Activated CD4-positive, alpha-beta T cell treated with anti-CD3 and anti-CD28 coated beads, Interleukin-2, amount 10 ng/mL, durations not matched to agents 24 days and 14 days (primary cell): Measurements from ENCODE around the gene IGSF8. TPM values are rescaled to one million over a fixed set of nuclear protein-coding genes. Genes with fewer than 3 reads are reported as not detected.
"Not testable (repeated sequence)": the region's sequence is repeated elsewhere in the genome, so short reads cannot be mapped to it uniquely, and the experiment has no call there.

ENCODE experiments used
- DNase-seq: peaks from one replicate; pipeline ENCODE4 v3.0.0; 2022
- H3K27ac Mint-ChIP-seq: one replicate; pipeline ENCODE4 v1.8.0; 2022; ENCODE audit warnings: mild to moderate bottlenecking, mixed read lengths
- H3K27me3 Mint-ChIP-seq: one replicate; pipeline ENCODE4 v1.8.0; 2022; ENCODE audit warnings: mixed read lengths
- H3K36me3 Mint-ChIP-seq: one replicate; pipeline ENCODE4 v1.8.0; 2022; ENCODE audit warnings: low read depth, mild to moderate bottlenecking, mixed read lengths
- H3K4me1 Mint-ChIP-seq: one replicate; pipeline ENCODE4 v1.8.0; 2021; ENCODE audit warnings: mixed read lengths
- H3K4me3 Mint-ChIP-seq: one replicate; pipeline ENCODE4 v1.8.0; 2022; ENCODE audit warnings: mild to moderate bottlenecking, moderate library complexity, mixed read lengths
- H3K9me3 Mint-ChIP-seq: one replicate; pipeline ENCODE4 v1.8.0; 2021; ENCODE audit warnings: mixed read lengths
- intact Hi-C: fragments of 100-400 bp; cut with micrococcal nuclease; formaldehyde crosslinking; loops from one replicate; pipeline ENCODE4 v1.15.1; 2023
- total RNA-seq: library from RNA; stranded (reverse); gene quantifications from 2 replicates; pipeline ENCODE4 v1.2.3, GENCODE V29; 2022

IGSF8 gene
- total RNA-seq, 1 donor from 2014 or later = 26.7 TPM

DNA sequence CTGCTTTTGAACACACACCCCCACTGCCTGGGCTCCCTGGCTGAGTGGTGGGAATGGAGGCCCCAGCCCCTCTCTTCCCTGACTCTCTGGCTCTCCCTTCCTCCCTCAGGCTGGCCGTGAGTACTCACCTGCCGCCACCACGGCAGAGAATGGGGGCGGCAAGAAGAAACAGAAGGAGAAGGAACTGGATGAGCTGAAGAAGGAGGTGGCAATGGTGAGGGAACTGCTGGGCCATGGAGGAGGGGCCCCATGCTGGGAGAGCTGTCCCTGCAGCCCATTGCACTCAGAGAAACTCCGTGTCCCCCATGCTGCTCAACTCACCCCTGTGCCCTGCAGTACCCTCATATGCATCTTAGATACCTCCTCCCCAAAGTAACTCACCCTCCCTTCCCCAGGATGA, 22.4 kb upstream of the IGSF8 start:
- no peak for DNase-seq
- Mint-ChIP-seq H3K4me3 (no peak overlapping the region), H3K9me3 (no peaks in the 10 kb centered on the region), H3K27ac (no peak overlapping the region), H3K27me3 (peaks cover 19% of the 10 kb centered on the region), H3K36me3 (no peaks in the 10 kb centered on the region), H3K4me1 (no peaks in the 10 kb centered on the region)
- intact Hi-C loops = no loop called here

DNA sequence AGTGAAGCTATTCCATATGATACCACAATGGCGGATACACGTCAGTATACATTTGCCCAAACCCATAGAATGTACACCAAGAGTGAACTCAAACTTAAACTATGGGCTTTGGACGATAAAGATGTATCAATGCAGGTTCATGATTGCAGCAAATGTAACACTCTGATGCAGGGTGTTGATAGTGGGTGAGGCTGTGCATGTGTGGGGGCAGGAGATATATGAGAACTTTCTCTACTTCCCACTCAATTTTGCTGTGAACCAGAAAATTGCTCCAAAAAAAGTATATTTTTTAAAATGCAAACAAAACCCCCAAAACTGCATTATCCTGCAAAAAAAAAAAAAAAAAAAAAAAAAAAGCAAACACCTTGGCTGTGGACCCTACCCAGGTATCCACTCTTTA, 20.5 kb upstream of the IGSF8 start:
- H3K9me3 Mint-ChIP-seq = no peaks in the 10 kb centered on the region
- H3K4me1 Mint-ChIP-seq = no peaks in the 10 kb centered on the region
- H3K4me3 Mint-ChIP-seq = no peak overlapping the region
- H3K27ac Mint-ChIP-seq = no peak overlapping the region
- DNase-seq = no peak
- peaks cover 21% of the 10 kb centered on the region for H3K27me3 Mint-ChIP-seq
- no peaks in the 10 kb centered on the region for H3K36me3 Mint-ChIP-seq
- intact Hi-C loops = no loop called here

DNA sequence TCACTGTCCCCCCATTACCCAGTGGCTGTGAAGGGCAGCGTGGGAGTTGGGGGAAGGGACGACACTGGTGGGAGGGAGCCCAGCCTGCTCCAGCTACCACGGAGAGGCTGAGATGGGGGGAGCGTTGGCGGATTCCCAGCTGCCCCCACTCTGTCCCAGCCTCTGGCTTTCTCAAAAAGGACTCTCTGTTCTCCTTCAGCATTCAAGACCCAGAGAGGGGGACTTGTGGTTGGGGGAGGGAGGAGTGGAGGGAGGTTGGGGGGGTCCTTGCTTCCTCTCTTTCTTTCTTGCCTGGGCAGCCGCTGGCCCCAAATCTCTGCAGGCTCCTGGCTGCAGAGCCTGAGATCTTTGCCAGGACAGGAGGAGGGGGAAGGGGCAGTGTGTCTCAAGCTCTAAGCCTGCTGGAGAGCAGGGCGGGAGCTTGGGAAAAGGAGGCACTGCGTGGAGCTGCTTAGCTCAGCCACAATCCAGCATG, 19.3 kb upstream of the IGSF8 start:
- intact Hi-C loops = no loop called here
- H3K9me3 Mint-ChIP-seq = no peaks in the 10 kb centered on the region
- H3K27me3 Mint-ChIP-seq = peaks cover 21% of the 10 kb centered on the region
- no peak for DNase-seq
- no peak overlapping the region for H3K27ac Mint-ChIP-seq
- no peaks in the 10 kb centered on the region for H3K36me3 Mint-ChIP-seq
- no peaks in the 10 kb centered on the region for H3K4me1 Mint-ChIP-seq
- H3K4me3 Mint-ChIP-seq = no peak overlapping the region

DNA sequence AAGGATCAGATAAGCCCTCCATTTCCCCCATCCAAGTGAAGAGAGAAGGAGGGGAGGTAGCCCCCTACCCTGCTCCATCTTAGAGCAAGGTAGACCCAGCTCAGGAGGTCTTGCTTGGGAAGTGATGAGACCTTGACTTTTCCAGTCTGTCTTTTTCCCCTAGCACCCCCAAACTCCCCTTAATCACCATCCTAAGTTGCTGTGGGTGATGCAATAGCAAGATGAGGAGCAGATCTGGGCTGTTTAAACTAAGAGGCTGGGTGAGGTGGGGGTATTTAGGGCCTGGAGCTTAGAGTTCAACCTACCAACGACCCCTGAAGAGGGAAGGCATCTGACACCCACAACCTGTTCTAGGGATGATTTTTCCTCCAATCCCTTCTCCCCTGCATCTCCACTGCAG, 18.9 kb upstream of the IGSF8 start:
- H3K4me3 Mint-ChIP-seq = no peak overlapping the region
- H3K27ac Mint-ChIP-seq = no peak overlapping the region
- intact Hi-C loops = no loop called here
- no peaks in the 10 kb centered on the region for H3K36me3 Mint-ChIP-seq
- H3K9me3 Mint-ChIP-seq = no peaks in the 10 kb centered on the region
- peaks cover 21% of the 10 kb centered on the region for H3K27me3 Mint-ChIP-seq
- DNase-seq = no peak
- H3K4me1 Mint-ChIP-seq = no peaks in the 10 kb centered on the region

DNA sequence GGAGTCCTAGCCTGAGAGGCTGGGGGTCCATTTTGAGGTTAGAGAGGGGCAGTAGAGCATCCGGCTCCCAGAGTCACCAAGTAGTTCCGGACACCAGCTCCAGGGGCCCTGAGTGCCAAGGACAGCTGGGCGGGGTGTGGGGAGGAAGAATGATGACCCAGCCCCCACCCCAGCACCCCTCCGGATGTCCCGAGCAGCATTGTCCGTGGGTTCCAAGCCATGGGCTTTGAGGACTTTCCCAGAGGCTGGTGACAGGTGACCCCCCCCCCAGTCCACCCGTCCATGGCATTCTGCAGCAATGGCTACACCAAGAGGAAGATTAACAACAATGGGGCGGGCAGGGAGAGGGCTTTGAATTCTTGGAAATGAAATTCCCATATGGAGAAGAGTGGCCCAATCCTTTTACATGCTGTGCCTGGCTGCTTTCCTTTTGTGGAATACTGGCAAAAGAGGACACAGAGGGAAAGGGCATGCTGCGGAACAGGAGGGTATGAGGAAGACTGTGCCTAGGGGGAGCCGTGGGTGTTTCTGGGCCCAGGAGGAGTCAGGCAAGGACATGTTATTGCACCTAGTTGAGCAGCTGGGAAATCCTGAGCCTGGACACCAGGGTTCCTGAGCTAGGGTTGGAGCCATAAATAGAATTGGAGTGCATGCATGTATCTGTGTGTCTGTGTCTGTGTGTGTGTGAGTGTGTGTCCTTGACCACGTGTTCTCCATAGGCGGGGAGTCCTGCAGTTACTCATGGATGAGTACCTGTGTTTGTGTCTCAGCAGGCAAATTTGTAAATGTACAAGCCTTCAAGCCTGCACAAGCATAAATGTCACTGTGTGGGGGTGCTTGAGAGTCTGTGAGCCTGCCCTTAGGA, 18.1 kb upstream of the IGSF8 start:
- no peak for DNase-seq
- Mint-ChIP-seq H3K4me1 (no peaks in the 10 kb centered on the region), H3K4me3 (no peak overlapping the region), H3K27me3 (peaks cover 19% of the 10 kb centered on the region), H3K27ac (no peak overlapping the region), H3K9me3 (no peaks in the 10 kb centered on the region), H3K36me3 (no peaks in the 10 kb centered on the region)
- intact Hi-C loops = no loop called here

DNA sequence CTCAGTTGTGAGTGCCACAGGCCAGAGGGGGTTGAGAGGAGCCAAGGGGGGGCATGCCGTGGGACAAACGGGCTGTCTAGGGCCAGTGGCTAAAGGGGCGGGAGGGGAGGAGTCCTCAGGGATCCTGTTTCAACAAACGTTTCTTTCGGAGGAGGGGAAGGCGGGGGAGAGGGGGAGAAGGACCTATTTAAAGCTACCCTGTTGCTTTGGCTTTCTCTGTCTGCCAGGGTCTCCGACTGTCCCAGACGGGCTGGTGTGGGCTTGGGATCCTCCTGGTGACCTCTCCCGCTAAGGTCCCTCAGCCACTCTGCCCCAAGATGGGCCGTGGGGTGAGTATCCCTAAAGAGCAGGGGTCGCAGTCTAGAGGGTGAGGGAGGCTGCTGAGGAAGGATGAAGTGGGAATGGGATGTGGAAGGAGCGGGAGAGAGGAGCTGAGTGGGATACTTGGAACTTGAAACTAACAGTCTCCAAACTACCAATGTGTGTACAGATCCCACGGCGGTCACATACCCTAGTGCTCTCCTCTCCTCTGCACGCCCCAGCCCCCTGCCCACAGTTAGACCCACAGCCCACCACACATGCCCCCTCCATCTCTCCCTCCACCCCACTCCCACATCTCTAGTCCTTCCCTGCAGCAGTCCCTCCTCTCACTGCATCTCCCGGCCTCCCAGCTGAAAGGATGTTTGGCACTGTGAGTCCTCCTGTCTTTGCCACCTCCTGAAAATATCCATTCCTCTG, 17.3 kb upstream of the IGSF8 start, which contains the start of gene ATP1A2:
TSS of gene ATP1A2 (plus strand) at position 215 of the 738 bp plus-strand sequence. CDS start at position 318, 103 bp downstream.
- intact Hi-C loops = no loop called here
- Mint-ChIP-seq H3K4me3 (no peak within 1 kb of the TSS), H3K4me1 (no peaks in the 10 kb centered on the region), H3K27ac (no peak within 1 kb of the TSS), H3K27me3 (peaks cover 19% of the 10 kb centered on the region), H3K9me3 (no peaks in the 10 kb centered on the region), H3K36me3 (no peaks in the 10 kb centered on the region)
- no peak for DNase-seq

DNA sequence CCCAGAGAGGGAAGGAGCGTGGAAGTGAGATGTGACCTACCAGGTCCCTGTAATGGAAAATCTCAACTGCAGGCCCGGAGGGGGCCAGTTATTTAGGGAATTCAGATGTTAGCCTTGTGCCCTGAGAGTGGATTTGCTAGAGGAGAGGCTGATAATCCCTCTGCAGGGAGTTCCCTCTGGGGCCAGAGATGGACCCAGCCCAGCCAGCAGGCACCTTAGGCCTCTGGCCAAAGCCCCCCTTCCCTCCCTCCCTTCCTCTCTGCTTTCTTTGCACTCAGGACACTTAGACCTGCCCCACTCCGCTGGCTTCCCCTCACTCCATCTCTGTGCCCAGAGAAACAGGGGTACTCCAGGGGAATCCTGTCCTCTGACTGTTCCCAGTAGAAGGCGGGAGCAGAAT, 15.7 kb upstream of the IGSF8 start:
- DNase-seq = no peak
- no peaks in the 10 kb centered on the region for H3K36me3 Mint-ChIP-seq
- H3K9me3 Mint-ChIP-seq = no peaks in the 10 kb centered on the region
- H3K4me1 Mint-ChIP-seq = peaks cover under 1% of the 10 kb centered on the region
- intact Hi-C loops = no loop called here
- H3K4me3 Mint-ChIP-seq = no peak overlapping the region
- no peak overlapping the region for H3K27ac Mint-ChIP-seq
- peaks cover 18% of the 10 kb centered on the region for H3K27me3 Mint-ChIP-seq

DNA sequence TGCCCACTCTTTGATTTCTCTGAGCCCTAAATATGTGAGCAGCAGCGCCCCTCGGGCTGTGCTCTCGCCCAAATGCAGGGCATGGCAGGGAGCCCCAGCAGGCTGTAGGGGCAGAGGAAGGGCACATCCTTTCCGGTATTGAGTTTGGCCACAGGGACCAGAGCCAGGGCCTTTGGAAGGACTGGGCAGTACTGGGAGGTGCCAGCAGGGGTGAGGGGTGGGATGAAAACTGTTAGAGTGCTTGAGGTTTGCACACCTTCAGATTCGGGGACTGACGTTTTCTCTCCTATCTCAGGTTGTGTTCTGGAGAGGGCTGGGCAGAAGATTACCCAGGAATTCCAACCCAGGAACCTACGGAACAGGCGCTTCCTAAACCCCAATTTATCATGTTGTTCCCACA, 15.0 kb upstream of the IGSF8 start:
- intact Hi-C loops = no loop called here
- H3K36me3 Mint-ChIP-seq = no peaks in the 10 kb centered on the region
- no peak overlapping the region for H3K27ac Mint-ChIP-seq
- no peak overlapping the region for H3K4me3 Mint-ChIP-seq
- no peaks in the 10 kb centered on the region for H3K9me3 Mint-ChIP-seq
- no peak for DNase-seq
- peaks cover 6% of the 10 kb centered on the region for H3K4me1 Mint-ChIP-seq
- peaks cover 16% of the 10 kb centered on the region for H3K27me3 Mint-ChIP-seq

DNA sequence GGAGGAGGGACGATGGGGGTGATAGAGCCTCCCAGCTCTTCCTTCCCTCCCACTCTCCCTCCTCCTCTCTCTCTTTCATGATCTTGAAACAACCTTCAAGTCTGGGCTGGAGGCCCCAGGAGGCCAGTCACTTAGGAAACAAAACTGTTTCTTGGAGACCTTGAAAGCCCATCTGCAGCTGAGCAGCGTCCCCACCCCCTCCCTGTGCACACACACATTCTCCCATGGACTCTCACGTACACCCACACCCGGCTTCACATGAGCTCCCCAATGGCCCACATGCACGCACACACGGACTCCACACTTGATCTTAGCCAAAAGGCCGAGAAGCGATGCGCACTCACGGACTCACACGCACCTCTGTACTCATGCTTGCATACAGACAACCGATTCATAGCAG, 13.9 kb upstream of the IGSF8 start:
- Mint-ChIP-seq H3K4me1 (peaks cover 6% of the 10 kb centered on the region), H3K27ac (no peak overlapping the region)
- intact Hi-C loops = no loop called here

DNA sequence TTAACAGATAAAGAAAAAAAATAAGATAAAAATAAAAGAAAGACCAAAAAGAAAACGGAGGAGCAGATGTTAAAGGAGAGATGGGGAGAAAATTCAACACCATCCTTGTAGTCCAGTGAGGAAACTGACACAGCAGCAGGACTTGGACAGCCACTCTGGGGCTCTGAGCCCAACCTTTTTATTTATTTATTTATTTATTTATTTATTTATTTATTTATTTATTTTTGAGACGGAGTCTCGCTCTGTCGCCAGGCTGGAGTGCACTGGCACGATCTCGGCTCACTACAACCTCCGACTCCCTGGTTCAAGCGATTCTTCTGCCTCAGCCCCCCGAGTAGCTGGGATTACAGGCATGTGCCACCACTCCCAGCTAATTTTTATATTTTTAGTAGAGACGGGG, 13.0 kb upstream of the IGSF8 start:
- H3K27me3 Mint-ChIP-seq, H3K36me3 Mint-ChIP-seq, H3K27ac Mint-ChIP-seq, DNase-seq, H3K9me3 Mint-ChIP-seq, H3K4me1 Mint-ChIP-seq, intact Hi-C loops, H3K4me3 Mint-ChIP-seq: not testable (repeated sequence)

More for the DNA sequence above, 13.9 kb upstream of the IGSF8 start:
- Mint-ChIP-seq H3K9me3 (no peaks in the 10 kb centered on the region), H3K4me3 (no peak overlapping the region), H3K27me3 (peaks cover 12% of the 10 kb centered on the region), H3K36me3 (no peaks in the 10 kb centered on the region)
- DNase-seq = no peak

DNA sequence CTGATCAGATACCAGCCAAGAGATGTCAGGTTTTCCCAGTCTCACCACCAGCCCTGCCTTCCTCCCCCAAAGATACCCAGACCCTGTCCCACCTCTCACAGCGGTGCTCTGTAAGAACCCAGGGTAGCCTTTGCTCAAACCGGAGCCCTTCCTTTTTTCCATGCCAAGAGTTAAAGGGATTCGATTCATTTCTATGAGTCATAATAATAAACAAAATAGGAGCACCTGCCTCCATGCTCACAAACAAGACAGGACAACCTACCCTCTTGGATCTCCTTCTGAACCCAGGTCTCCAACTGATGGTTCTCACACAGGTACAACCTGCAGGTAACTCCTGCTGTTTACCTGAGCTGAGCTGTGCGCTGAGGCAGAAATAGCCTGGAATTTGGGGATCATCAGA, 11.3 kb upstream of the IGSF8 start:
- no peak overlapping the region for H3K4me3 Mint-ChIP-seq
- intact Hi-C loops = no loop called here
- peaks cover 10% of the 10 kb centered on the region for H3K27me3 Mint-ChIP-seq
- peaks cover 6% of the 10 kb centered on the region for H3K4me1 Mint-ChIP-seq
- no peak for DNase-seq
- no peaks in the 10 kb centered on the region for H3K9me3 Mint-ChIP-seq
- peak overlapping the region; percentile 45 for H3K27ac Mint-ChIP-seq
- H3K36me3 Mint-ChIP-seq = no peaks in the 10 kb centered on the region

DNA sequence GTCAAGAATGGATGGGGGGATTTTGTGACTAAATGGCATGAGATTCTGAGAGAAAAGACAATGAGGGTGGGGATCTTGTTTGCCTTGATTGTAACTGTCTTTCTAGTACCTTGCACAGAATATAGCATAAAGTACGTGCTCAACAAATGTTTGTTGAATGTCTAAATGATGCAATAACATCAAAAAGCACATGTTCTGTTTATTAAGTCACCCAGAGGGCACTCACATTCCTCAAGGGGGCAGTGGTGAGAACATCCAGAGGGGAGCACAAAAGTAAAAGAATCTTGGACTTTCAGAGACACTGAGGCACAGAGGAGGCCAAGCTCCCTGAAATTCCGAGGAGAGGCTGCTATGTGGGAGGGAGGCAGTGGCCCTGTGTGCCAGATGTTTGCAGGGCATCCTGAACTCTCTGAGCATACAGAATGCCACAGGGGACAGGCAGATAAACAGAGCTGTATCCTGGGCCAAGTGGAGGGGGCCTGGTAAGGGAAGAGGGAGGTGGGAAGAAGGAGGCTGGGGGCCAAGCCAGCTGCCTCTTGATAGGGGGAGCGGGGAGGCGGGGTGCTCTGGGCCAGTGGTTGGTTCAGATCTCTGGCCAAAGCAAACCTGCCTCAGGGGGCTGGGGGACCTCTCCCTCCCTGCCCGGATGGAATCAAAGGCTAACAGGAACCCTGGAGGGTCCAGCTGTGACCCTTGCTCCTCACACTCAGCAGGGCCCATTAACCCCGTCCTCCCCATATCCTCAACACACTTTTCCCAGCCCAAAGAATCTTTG, 10.7 kb upstream of the IGSF8 start:
- Mint-ChIP-seq H3K27ac (peak overlapping the region; percentile 67), H3K27me3 (peaks cover 9% of the 10 kb centered on the region), H3K4me1 (peaks cover 6% of the 10 kb centered on the region), H3K4me3 (no peak overlapping the region), H3K36me3 (no peaks in the 10 kb centered on the region), H3K9me3 (no peaks in the 10 kb centered on the region)
- DNase-seq = peak; percentile 76
- intact Hi-C loops = no loop called here

DNA sequence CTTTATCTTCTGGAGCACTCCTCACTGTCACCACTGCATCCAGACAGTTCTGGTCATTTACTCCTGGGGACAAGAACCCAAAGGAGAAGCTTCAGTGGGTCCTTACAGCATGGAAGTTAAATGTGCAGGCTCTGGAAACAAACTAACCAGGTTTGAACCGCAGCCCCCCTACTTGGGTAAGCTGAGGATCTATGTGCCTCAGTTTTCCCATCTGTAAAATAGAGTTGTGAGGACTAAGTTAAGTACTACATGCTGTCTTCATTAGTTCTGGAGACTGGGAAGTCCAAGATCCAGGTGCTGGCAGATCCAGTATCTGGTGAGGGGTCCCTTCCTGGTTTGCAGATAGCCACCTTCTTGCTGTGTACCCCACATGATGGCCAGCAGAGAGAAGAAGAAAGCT, 9.1 kb upstream of the IGSF8 start:
- no peak overlapping the region for H3K4me3 Mint-ChIP-seq
- no peaks in the 10 kb centered on the region for H3K9me3 Mint-ChIP-seq
- DNase-seq = no peak
- H3K27ac Mint-ChIP-seq = no peak overlapping the region
- intact Hi-C loops = no loop called here
- H3K36me3 Mint-ChIP-seq = no peaks in the 10 kb centered on the region
- H3K4me1 Mint-ChIP-seq = peaks cover 6% of the 10 kb centered on the region
- peaks cover 9% of the 10 kb centered on the region for H3K27me3 Mint-ChIP-seq

DNA sequence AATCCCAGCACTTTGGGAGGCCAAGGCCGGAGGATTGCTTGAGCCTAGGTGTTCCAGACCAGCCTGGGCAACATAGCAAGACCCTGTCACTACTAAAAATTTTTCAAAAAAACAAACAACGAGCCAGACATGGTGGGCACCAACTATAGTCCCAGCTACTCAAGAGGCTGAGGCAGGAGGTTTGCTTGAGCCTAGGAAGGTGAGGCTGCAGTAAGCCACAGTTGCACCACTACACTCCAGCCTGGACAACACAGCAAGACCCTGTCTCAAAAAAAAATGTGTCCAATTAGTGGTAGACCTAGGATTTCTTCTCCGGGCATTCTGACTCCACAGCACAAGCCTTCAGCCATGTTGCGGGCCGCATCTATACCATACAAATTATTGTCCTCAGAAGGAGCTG, 6.7 kb upstream of the IGSF8 start:
- Mint-ChIP-seq H3K36me3 (no peaks in the 10 kb centered on the region), H3K4me3 (no peak overlapping the region)
- intact Hi-C loops = no loop called here

More for the DNA sequence above, 6.7 kb upstream of the IGSF8 start:
- DNase-seq = no peak
- Mint-ChIP-seq H3K27me3 (peaks cover 7% of the 10 kb centered on the region), H3K9me3 (no peaks in the 10 kb centered on the region), H3K4me1 (peaks cover 13% of the 10 kb centered on the region), H3K27ac (no peak overlapping the region)
